COR-L47 (cell line): ENCODE measurements around the gene BAIAP2.
"Not testable (repeated sequence)": the region's sequence is repeated elsewhere in the genome, so short reads cannot be mapped to it uniquely, and the experiment has no call there.

Experiments
- DNase-seq: peaks from one replicate; lab custom pipeline; 2025; lab: John Stamatoyannopoulos, UW

BAIAP2 gene

DNA sequence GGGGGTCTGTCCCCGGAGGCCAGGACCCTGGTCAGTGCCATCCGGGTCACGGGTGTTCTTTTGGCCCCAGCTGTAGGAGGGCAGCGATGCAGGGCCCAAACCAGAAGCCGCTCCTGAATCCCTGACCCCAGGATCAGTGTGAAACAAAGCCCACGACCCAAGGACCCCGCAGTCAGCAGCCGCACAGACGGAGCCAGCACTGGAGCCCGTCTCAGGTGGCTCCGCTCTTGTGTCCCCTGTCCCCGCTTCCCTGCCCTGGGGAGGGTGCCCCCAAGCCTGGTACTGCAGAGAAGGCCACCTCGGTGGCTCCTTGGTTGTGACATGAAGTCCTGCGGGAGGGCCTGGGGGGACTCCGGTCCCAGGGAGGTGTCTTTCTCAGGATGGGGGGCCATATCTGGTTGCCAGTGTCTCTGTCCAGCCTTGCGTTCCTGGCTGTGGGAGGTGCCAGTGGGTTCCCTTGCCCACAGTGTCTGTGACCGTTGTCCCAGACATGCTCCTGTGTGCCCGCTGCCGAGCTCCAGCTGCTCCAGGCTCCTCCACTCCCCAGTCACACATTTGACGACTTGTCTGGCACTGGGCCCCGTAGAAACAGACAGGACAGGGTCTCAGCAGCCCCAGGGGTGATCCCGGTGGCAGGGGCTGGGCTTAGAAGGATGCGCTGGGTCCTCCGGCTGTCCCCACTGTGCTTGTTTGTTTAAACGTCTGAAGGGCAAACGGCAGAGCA is 33.6 kb downstream of the BAIAP2 start:
- no peak for DNase-seq

- no peak for DNase-seq
Measured at GRCh38 chr17:81069135-81069645, 34.2 kb downstream of the BAIAP2 start.

DNA sequence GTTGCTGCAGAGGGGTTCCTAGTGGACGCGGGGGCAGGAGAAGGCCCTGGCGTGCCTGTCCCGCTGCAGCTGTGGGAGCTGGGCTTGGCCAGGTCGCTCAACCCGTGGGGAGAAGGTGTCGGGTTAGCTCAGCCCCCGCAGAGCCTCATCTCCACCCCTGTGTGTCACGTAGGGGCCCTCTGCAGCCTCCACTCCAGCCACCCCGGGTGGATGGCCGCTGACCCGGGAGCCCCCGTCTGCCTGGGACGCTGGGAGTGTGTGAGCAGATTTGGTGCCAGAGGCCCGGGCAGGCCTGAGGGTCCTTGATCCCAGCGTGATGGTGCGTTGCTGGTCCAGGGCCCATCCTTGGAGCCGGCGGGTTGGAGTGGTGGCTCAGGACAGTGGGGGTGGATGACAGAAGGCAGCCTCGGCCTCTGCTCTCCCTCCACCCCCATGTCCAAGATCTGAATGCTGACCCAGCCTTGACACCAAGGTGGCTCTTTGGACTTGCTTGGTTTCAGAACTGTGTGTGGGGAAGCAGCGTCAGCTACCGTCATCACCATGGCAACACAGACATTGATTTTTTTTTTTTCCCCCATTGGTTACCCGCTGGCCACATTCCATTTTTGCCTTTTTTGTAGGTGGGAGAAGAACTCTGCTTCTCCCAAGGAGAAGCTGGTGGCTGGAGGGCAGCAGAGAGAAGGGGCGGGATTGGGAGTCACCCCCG is 35.7 kb downstream of the BAIAP2 start:
- DNase-seq = no peak

GRCh38 chr17:81071761-81072741 is 37.1 kb downstream of the BAIAP2 start:
- DNase-seq = no peak

DNA sequence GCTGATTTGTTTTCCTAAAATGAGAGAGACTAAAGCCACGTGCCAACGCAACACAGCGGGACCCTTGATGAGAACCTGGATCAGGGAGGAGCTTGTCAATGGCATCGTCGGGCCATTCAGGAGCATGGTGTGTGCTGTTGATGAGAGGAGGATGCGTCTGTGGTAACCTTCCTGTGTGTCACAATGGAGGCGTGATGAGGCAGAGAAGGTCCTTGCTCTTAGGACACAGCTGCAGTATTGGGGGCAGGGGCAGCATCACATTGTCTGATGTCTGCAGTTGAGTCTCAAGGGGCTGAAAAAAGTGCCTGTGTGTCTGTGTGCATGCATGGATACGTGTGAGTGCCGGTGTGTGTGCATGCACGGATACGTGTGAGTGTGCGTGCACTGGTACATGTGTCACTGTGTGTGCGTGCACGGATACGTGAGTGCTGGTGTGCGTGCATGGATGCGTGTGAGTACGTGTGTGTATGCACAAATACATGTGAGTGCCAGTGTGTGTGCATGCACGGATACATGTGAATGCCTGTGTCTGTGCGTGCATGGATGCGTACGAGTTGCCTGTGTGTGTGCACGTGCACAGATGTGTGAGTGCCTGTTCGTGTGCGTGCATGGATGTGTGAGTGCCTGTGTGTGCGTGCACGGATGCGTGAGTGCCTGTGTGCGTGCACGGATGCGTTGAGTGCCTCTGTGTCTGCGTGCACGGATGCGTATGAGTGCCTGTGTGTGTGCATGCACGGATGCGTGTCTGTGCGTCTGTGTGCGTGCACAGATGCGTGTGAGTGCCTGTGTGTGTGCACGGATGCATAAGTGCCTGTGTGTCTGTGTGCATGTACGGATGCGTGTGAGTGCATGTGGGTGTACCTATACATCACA is 39.3 kb downstream of the BAIAP2 start:
- DNase-seq = no peak

DNA sequence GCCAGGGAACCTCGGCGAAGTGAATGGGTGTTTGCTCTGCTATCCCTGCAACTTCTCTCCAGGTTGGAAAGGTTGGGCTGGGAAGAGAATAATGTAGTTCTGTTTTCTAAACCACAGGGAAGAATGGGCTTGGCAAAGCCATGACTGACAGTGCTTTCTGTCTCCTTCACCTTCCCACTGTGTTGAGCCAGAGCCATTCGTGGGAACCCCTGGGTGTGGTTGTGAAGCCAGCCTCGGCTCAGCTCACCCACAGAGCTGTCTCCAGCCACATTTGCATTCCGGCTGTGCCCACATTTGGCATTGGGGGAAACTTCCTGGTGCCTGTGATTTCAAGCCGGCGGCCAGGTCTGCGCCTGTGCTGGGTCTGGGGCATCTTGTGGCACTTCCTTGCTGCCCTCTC is 39.9 kb downstream of the BAIAP2 start:
- no peak for DNase-seq

DNA sequence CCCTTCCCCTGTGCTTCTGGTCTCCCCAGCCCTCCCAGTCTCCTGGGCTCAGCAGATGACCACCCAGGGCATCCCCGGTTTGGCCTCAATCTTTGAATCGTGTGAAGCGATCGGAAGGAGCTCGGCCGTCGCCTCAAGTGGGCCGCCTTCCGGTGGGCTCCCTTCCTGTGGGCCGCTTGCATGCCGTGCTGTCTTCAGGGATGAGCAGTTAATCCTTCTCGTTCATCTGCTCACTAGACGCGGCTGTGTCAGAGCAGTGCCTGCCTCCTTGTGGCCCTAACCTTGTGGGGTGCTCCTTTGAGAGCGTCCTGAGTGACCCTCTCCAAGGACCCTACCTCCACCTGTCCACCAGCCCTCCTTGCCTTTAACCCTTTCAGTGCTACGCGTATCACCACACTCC is 40.4 kb downstream of the BAIAP2 start:
- DNase-seq = no peak

- DNase-seq = no peak
Measured at GRCh38 chr17:81076141-81076679, 41.3 kb downstream of the BAIAP2 start.

GRCh38 chr17:81078026-81078913 is 43.3 kb downstream of the BAIAP2 start:
- not testable (repeated sequence) for DNase-seq

DNA sequence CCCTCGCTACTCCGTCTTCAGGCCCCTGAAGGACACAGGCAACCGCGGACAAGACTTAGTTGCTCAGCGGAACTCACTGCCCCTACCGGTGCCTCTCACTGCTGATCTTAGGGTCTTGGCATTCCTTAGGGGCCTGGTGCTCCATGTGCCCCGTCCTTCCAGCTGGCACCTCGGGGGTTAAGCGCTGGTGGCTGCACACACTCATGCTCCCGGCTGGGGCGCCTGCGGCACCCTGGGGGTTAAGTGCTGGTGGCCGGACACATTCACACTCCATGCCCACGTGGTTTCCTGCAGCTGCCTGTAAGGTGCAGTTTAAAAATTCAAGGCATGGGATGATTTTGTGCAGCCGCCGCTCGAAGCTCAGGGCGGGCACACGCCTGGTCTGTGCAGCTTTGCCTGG is 45.1 kb downstream of the BAIAP2 start:
- DNase-seq = no peak

DNA sequence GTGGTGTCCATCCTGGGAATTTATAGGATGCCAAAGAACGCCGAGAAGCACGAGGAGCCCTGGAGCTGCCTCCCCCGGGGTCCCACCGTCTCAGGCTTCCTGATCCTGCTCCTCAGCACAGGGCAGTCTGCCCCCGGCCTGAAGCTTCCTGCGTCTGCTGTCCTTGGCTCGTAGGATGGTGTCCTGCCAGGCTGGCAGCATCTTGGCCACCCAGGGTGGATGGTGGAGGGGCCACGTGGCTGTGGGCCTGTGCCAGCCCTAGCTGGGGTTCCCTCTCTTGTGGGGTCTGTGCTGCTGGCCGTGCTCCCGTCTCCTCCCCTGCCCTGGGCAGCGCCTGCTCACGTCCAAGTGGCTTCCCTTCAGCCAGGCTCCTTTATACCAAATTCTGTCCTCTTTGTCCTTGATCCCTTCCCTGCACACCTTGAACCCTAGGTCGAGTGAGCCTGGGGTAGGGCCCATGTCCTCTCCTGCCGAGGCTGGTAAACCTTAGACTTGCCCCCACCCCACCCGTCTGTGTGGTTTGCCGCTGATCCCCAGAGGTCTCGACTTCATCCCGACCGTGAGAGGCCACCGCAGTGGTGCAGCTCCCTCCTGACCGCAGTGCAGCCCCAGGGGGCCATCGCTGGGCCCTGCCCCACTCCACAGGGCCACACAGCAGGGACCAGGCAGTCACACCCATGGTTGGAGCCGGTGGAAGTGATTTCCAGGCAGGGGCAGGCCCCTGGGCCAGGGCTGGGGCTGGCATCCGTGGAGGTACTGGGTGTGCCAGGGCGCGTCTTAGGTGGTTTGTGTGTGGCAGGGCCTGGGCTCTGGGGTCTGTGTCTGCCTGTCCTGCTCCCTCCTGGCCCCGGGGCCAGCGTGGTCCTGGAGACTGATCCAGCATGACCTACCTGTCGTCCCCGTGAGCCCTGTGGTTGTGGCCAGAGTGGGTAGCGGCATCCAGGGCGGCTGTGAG is 46.5 kb downstream of the BAIAP2 start:
- no peak for DNase-seq

DNA sequence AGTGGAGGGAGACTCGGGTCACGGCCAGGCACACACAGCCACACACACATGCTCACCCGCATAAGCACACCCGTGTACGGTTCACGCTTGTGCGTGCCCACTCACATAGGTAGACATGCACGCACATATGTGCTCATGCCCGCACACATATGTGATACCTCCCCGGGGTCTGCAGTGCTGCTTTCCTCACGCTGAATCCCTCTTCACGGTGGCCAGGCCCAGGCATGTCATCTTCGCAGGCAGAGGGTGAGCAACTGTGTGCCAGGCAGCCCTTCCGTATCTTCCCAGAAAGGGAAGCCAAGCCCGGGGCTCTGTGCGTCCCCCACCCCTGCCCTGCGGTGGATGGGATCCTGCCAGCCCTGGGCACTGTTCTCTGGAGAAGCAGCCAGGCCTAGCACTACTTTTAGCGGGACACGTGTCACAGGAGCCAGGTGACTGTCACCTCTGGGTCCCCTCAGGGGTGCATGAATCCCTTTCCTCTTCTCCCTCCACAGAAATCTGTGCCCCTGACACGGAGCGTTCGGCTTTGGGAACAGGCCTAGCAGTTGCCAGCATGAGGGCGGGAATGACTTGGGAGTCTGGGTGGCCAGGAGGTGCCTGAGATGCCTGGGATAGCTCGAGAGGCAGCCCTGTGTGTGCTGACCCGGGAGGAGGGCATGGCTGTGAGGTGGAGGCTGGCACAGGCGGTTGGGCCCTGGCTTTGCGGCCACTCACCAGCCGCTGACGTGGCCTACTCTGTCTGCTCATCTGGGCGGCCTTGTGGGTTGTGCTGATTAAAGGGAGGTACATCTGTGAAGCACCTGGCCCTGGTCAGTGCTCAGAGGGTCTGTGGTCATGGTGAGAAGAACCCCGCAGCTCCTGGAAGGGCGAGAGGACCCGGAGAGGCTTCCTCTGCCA is 47.5 kb downstream of the BAIAP2 start:
- DNase-seq = no peak

- DNase-seq = no peak
Measured at GRCh38 chr17:81083125-81083765, 48.3 kb downstream of the BAIAP2 start.

DNA sequence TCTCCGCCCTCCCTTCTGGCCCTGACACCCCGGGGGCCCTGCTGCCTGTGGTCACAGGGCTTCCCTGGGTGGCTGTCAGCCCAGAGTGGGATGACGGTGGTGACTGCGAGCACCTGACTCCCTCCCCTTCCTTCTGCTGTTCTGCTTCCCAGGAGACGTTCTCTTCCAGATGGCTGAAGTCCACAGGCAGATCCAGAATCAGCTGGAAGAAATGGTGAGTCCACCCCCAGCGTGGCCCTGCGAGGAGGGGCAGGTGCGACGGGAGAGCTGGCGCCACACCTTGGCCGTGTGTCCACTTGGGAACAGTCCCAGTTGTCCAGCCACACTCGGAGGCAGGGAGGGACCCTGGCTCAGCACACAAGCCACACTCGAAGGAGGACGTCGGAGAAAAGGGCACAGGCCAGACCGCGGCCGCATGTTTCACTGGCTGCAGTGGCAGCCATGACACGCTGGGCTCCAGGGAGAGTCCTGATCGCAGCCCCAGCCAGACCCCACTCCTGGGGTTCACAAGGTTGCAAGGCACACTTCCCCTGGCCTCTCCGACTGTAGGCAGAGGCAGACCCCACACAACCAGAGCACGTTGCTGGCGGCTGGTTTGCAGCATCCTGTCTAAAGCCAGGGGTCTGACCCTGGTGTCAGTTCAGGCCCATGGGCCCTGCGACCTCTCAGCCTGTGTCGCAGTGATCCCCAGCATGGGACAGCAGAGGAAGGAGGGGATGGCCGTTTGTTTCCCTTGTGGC is 49.9 kb downstream of the BAIAP2 start:
- DNase-seq = no peak

GRCh38 chr17:81085420-81085911 is 50.5 kb downstream of the BAIAP2 start:
- no peak for DNase-seq
